GM23248 (cell line): ENCODE results near the gene BLVRA. TPM values are rescaled to one million over a fixed set of nuclear protein-coding genes. Genes with fewer than 3 reads are reported as not detected.

Source experiments
- DNase-seq: peaks from one replicate; pipeline ENCODE4 v3.0.0-alpha.2; 2015
- H2AFZ ChIP-seq: fragments of 200-600 bp; sonication (generic); 2 replicates; pipeline ENCODE4 v1.6.1; 2016; ENCODE audit warnings: antibody characterized with exemption
- H3F3A ChIP-seq: fragments of 200-600 bp; sonication (generic); 2 replicates; pipeline ENCODE4 v1.6.1; 2016; ENCODE audit warnings: mild to moderate bottlenecking, antibody characterized with exemption, mixed run types; ENCODE audit not compliant: insufficient read depth
- H3K27ac ChIP-seq: fragments of 200-600 bp; sonication (generic); 2 replicates; pipeline ENCODE4 v1.5.1; 2016; ENCODE audit warnings: mild to moderate bottlenecking
- H3K27me3 ChIP-seq: fragments of 200-600 bp; sonication (generic); replicated peaks from 2 replicates; pipeline ENCODE4 v1.6.1; 2016; ENCODE audit warnings: mild to moderate bottlenecking; ENCODE audit not compliant: insufficient read depth
- H3K36me3 ChIP-seq: fragments of 200-600 bp; sonication (generic); 2 replicates; pipeline ENCODE4 v1.6.1; 2016; ENCODE audit warnings: low read depth, mild to moderate bottlenecking
- H3K4me1 ChIP-seq: fragments of 200-600 bp; sonication (generic); 2 replicates; pipeline ENCODE4 v1.6.1; 2016; ENCODE audit warnings: mild to moderate bottlenecking; ENCODE audit not compliant: insufficient read depth
- H3K4me2 ChIP-seq: fragments of 200-600 bp; sonication (generic); one replicate; pipeline ENCODE4 v1.6.1; 2016; ENCODE audit warnings: mild to moderate bottlenecking; ENCODE audit not compliant: unreplicated experiment
- H3K4me3 ChIP-seq: fragments of 200-600 bp; sonication (generic); 2 replicates; pipeline ENCODE4 v1.5.1; 2016; ENCODE audit warnings: mild to moderate bottlenecking
- H3K79me2 ChIP-seq: fragments of 200-600 bp; sonication (generic); 2 replicates; pipeline ENCODE4 v1.6.1; 2016; ENCODE audit warnings: mild to moderate bottlenecking; ENCODE audit not compliant: insufficient read depth
- H3K9ac ChIP-seq: fragments of 200-600 bp; sonication (generic); 2 replicates; pipeline ENCODE4 v1.6.1; 2016; ENCODE audit warnings: mild to moderate bottlenecking
- H3K9me2 ChIP-seq: fragments of 200-600 bp; sonication (generic); 2 replicates; pipeline ENCODE4 v1.6.1; 2016; ENCODE audit warnings: mixed run types, mild to moderate bottlenecking, moderate library complexity; ENCODE audit not compliant: insufficient read depth
- H3K9me3 ChIP-seq: fragments of 200-600 bp; sonication (generic); one replicate; pipeline ENCODE4 v1.6.1; 2017; ENCODE audit warnings: low read depth
- H4K20me1 ChIP-seq: fragments of 200-600 bp; sonication (generic); 2 replicates; pipeline ENCODE4 v1.6.0; 2016; ENCODE audit not compliant: insufficient read depth
- EZH2 ChIP-seq: fragments of 200-600 bp; sonication (generic); IDR thresholded peaks from 2 replicates; pipeline ENCODE4 v1.6.1; 2018; ENCODE audit warnings: antibody characterized with exemption, mild to moderate bottlenecking; ENCODE audit not compliant: insufficient read depth, poor library complexity, severe bottlenecking
- EZH2phosphoT487 ChIP-seq: fragments of 200-600 bp; sonication (generic); IDR thresholded peaks from 2 replicates; pipeline ENCODE4 v1.6.1; 2018; ENCODE audit warnings: antibody characterized with exemption, moderate library complexity, mild to moderate bottlenecking, low read depth; ENCODE audit not compliant: insufficient read depth
- WGBS, 2 experiments: methylation state at CpG; one replicate each; pipeline ENCODE4 v1.1.6; 2015 to 2017; ENCODE audit warnings: low lambda C conversion rate in 2 of 2, low coverage in 1 of 2; ENCODE audit errors: missing lambda C conversion rate in 2 of 2; 5-methylcytosine and 5-hydroxymethylcytosine counted together
- in situ Hi-C: fragments of 300-500 bp; cut with MboI; formaldehyde crosslinking; loops from 2 replicates; pipeline ENCODE4 v1.15.0; 2020
- polyA plus RNA-seq: library from polyadenylated mRNA; unstranded; fragments of >200 nt; fragmentation: Nextera tagmentation; extraction: Ambion mirVana; gene quantifications from 2 replicates; pipeline ENCODE4 v1.2.1, GENCODE V29; 2016
- total RNA-seq: library from RNA; depleted of rRNA; stranded (reverse); fragments of >200 nt; shearing (Covaris generic); gene quantifications from 2 replicates; pipeline ENCODE4 v1.2.3, GENCODE V29; 2014

BLVRA gene
- total and polyA plus RNA-seq, 2 experiments from 2014 or later, result 14.7 to 47.0 TPM

- Histone ChIP-seq H3K4me3 (no peak overlapping the region), H3K9ac (no peak overlapping the region), H3K9me2 (no peaks in the 10 kb centered on the region), H3K9me3 (no peaks in the 10 kb centered on the region), H3K4me2 (no peak overlapping the region), H3K27me3 (no peaks in the 10 kb centered on the region), H3K27ac (no peak overlapping the region), H3K36me3 (no peaks in the 10 kb centered on the region), H3F3A (peaks cover 7% of the 10 kb centered on the region; the same call in 1 of the 2 replicates), H3K79me2 (no peaks in the 10 kb centered on the region), H4K20me1 (no peaks in the 10 kb centered on the region), H3K4me1 (no peaks in the 10 kb centered on the region), H2AFZ (no peak overlapping the region)
- WGBS, 2 experiments, result 59 to 67% methylated on average over 4 of the region's 4 CpGs
- peak; percentile 11 for DNase-seq
- in situ Hi-C loops, result loop anchor here (25.0 kb wide), 1 partner anchor 260 kb away; the partner anchor contains the start of gene STK17A
- TF ChIP-seq EZH2 (no peak), EZH2phosphoT487 (no peak)
Observed at GRCh38 chr7:43847496-43847895, 89.0 kb downstream of the BLVRA start.

- Histone ChIP-seq H3K4me3 (no peak overlapping the region), H3K4me2 (no peak overlapping the region), H3K27me3 (no peaks in the 10 kb centered on the region), H2AFZ (no peak overlapping the region), H3K79me2 (no peaks in the 10 kb centered on the region), H3F3A (peaks cover 6% of the 10 kb centered on the region; the same call in 1 of the 2 replicates), H3K36me3 (no peaks in the 10 kb centered on the region), H3K4me1 (no peaks in the 10 kb centered on the region), H4K20me1 (no peaks in the 10 kb centered on the region), H3K27ac (no peak overlapping the region), H3K9ac (no peak overlapping the region), H3K9me3 (no peaks in the 10 kb centered on the region), H3K9me2 (no peaks in the 10 kb centered on the region)
- in situ Hi-C loops, result loop anchor here (25.0 kb wide), 1 partner anchor 262 kb away; the partner anchor contains the start of gene STK17A
- 67 to 71% methylated on average over 2 of the region's 2 CpGs for WGBS, 2 experiments
- no peak for TF ChIP-seq EZH2phosphoT487
- TF ChIP-seq EZH2, result no peak
- DNase-seq, result no peak
Observed at GRCh38 chr7:43849047-43849446, 90.6 kb downstream of the BLVRA start.

- Histone ChIP-seq H3K4me1 (no peaks in the 10 kb centered on the region), H2AFZ (no peak overlapping the region), H3K27ac (no peak overlapping the region), H3K79me2 (no peaks in the 10 kb centered on the region), H3K27me3 (no peaks in the 10 kb centered on the region), H3F3A (no peaks in the 10 kb centered on the region), H3K4me3 (no peak overlapping the region), H3K4me2 (no peak overlapping the region), H3K9me3 (no peaks in the 10 kb centered on the region), H3K36me3 (no peaks in the 10 kb centered on the region), H4K20me1 (no peaks in the 10 kb centered on the region), H3K9ac (no peak overlapping the region), H3K9me2 (no peaks in the 10 kb centered on the region)
- no peak for TF ChIP-seq EZH2
- no peak for TF ChIP-seq EZH2phosphoT487
- in situ Hi-C loops, result no loop called here
- 88 to 93% methylated on average over 5 of the region's 5 CpGs for WGBS, 2 experiments
- DNase-seq, result no peak
Observed at GRCh38 chr7:43850348-43851116, 92.1 kb downstream of the BLVRA start.

DNA sequence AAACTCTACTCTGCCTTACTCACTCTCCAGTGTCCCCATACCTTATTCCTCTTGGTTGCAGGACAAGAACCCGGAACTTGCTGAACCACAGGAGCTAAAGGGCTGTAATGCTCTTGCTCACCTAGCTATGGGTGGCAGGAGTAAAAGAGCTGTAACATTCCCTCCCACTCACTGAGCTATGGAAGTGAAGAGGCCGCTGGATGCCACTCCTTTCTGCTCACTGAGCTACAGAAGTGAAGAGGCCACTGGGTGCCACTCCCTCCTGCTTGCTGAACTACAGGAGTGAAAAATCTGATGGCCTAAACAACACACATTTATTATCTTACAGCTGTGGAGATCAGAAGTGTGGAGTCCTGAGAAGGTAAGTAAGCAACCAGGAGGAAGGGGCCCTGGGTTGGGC is 93.3 kb downstream of the BLVRA start:
- Histone ChIP-seq H3K9me3 (no peaks in the 10 kb centered on the region), H4K20me1 (no peaks in the 10 kb centered on the region), H3K9ac (no peak overlapping the region), H3K36me3 (no peaks in the 10 kb centered on the region), H3K27me3 (no peaks in the 10 kb centered on the region), H2AFZ (no peak overlapping the region), H3K79me2 (no peaks in the 10 kb centered on the region), H3K4me3 (no peak overlapping the region), H3K4me1 (no peaks in the 10 kb centered on the region), H3K4me2 (no peak overlapping the region), H3F3A (no peaks in the 10 kb centered on the region), H3K27ac (no peak overlapping the region), H3K9me2 (no peaks in the 10 kb centered on the region)
- in situ Hi-C loops, result no loop called here
- TF ChIP-seq EZH2 (no peak), EZH2phosphoT487 (no peak)
- no peak for DNase-seq
- 63 to 68% methylated on average over 2 of the region's 2 CpGs for WGBS, 2 experiments
